GM23338 (cell line): ENCODE results near the gene LAMA1. TPM values are rescaled to one million over a fixed set of nuclear protein-coding genes. Genes with fewer than 3 reads are reported as not detected.

Source experiments
- ATAC-seq: fragments of 200-7000 bp; cut with Tn5 transposase; 3 replicates; pipeline ENCODE4 v1.9.1; 2020
- DNase-seq: peaks from one replicate; pipeline ENCODE4 v3.0.0-alpha.2; 2015; ENCODE audit warnings: low spot score
- H2AFZ ChIP-seq: fragments of 200-600 bp; sonication (generic); 2 replicates; pipeline ENCODE4 v1.8.0; 2016; ENCODE audit warnings: antibody characterized with exemption, mild to moderate bottlenecking, moderate library complexity
- H3F3A ChIP-seq: fragments of 200-600 bp; sonication (generic); replicated peaks from 2 replicates; pipeline ENCODE4 v1.8.0; 2017; ENCODE audit warnings: antibody characterized with exemption, mixed run types, low read depth
- H3K27ac ChIP-seq: fragments of 200-600 bp; sonication (generic); 2 replicates; pipeline ENCODE4 v1.6.1; 2016; ENCODE audit warnings: low read depth
- H3K27me3 ChIP-seq: fragments of 200-600 bp; sonication (generic); 2 replicates; pipeline ENCODE4 v1.8.0; 2016; ENCODE audit warnings: mild to moderate bottlenecking, mixed run types, moderate library complexity; ENCODE audit not compliant: insufficient read depth
- H3K36me3 ChIP-seq: fragments of 200-600 bp; sonication (generic); 2 replicates; pipeline ENCODE4 v1.8.0; 2016; ENCODE audit warnings: mild to moderate bottlenecking; ENCODE audit not compliant: insufficient read depth
- H3K4me1 ChIP-seq: fragments of 200-600 bp; sonication (generic); 2 replicates; pipeline ENCODE4 v1.8.0; 2016; ENCODE audit warnings: mild to moderate bottlenecking, moderate library complexity; ENCODE audit not compliant: insufficient read depth
- H3K4me2 ChIP-seq: fragments of 200-600 bp; sonication (generic); 2 replicates; pipeline ENCODE4 v1.7.1; 2017; ENCODE audit warnings: mixed run types
- H3K4me3 ChIP-seq: fragments of 200-600 bp; sonication (generic); 2 replicates; pipeline ENCODE4 v1.6.1; 2016; ENCODE audit warnings: mixed run types
- H3K79me2 ChIP-seq: fragments of 200-600 bp; sonication (generic); replicated peaks from 2 replicates; pipeline ENCODE4 v1.8.0; 2017; ENCODE audit warnings: mild to moderate bottlenecking; ENCODE audit not compliant: insufficient read depth
- H3K9me2 ChIP-seq: fragments of 200-600 bp; sonication (generic); 2 replicates; pipeline ENCODE4 v1.8.0; 2017; ENCODE audit not compliant: insufficient read depth
- H4K20me1 ChIP-seq: fragments of 200-600 bp; sonication (generic); replicated peaks from 2 replicates; pipeline ENCODE4 v1.8.0; 2017; ENCODE audit warnings: mild to moderate bottlenecking; ENCODE audit not compliant: insufficient read depth
- H3K27ac Mint-ChIP-seq: 2 replicates; pipeline ENCODE4 v1.8.0; 2020; ENCODE audit warnings: inconsistent platforms, mild to moderate bottlenecking, moderate library complexity, mixed read lengths
- H3K27me3 Mint-ChIP-seq: 3 replicates; pipeline ENCODE4 v1.8.0; 2022; ENCODE audit warnings: low read depth, mild to moderate bottlenecking, moderate library complexity, mixed read lengths, inconsistent platforms; ENCODE audit not compliant: insufficient read depth, poor library complexity
- H3K36me3 Mint-ChIP-seq: 3 replicates; pipeline ENCODE4 v1.8.0; 2021; ENCODE audit warnings: low read depth, mild to moderate bottlenecking, inconsistent platforms, moderate library complexity, mixed read lengths
- H3K4me1 Mint-ChIP-seq: 3 replicates; pipeline ENCODE4 v1.8.0; 2020; ENCODE audit warnings: mild to moderate bottlenecking, inconsistent platforms, mixed read lengths
- H3K4me3 Mint-ChIP-seq: 3 replicates; pipeline ENCODE4 v1.8.0; 2021; ENCODE audit warnings: moderate library complexity, mild to moderate bottlenecking, inconsistent platforms, mixed read lengths
- H3K9me3 Mint-ChIP-seq: 3 replicates; pipeline ENCODE4 v1.8.0; 2020; ENCODE audit warnings: moderate library complexity, mild to moderate bottlenecking, inconsistent platforms, mixed read lengths
- CREB1 ChIP-seq: fragments of 250-450 bp; sonication (Bioruptor Pico); IDR thresholded peaks from 2 replicates; pipeline ENCODE4 v1.5.0; 2020; ENCODE audit warnings: low read depth, mild to moderate bottlenecking, moderate library complexity
- EZH2 ChIP-seq: fragments of 200-600 bp; sonication (generic); IDR thresholded peaks from one replicate; pipeline ENCODE4 v1.8.0; 2017; ENCODE audit warnings: antibody characterized with exemption, mild to moderate bottlenecking, low read depth; ENCODE audit not compliant: unreplicated experiment
- JUNB ChIP-seq: IDR thresholded peaks from one replicate; pipeline ENCODE4 v1.6.1; 2016; ENCODE audit warnings: antibody characterized with exemption; ENCODE audit not compliant: unreplicated experiment
- NANOG ChIP-seq: IDR thresholded peaks from 2 replicates; pipeline ENCODE4 v1.6.1; 2016; ENCODE audit warnings: antibody characterized with exemption, borderline replicate concordance
- POLR2AphosphoS5 ChIP-seq: IDR thresholded peaks from 2 replicates; pipeline ENCODE4 v1.6.1; 2016; ENCODE audit warnings: antibody characterized with exemption, low read depth
- ZNF331 ChIP-seq: fragments of 250-450 bp; sonication (Bioruptor Pico); IDR thresholded peaks from 2 replicates; pipeline ENCODE4 v1.5.0; 2020; ENCODE audit warnings: low read depth, mild to moderate bottlenecking, moderate library complexity
- polyA plus RNA-seq: library from polyadenylated mRNA; unstranded; fragments of >200 nt; fragmentation: Nextera tagmentation; extraction: Ambion mirVana; gene quantifications from 2 replicates; pipeline ENCODE4 v1.2.1, GENCODE V29; 2016
- total RNA-seq: library from RNA; depleted of rRNA; stranded (reverse); fragments of >200 nt; shearing (Covaris generic); gene quantifications from 2 replicates; pipeline ENCODE4 v1.2.3, GENCODE V29; 2014
- TF ChIP-seq, protein P1 (sequence below): fragments of 250-450 bp; sonication (Bioruptor Pico); IDR thresholded peaks from 2 replicates; pipeline ENCODE4 v1.5.0; 2020; ENCODE audit warnings: mild to moderate bottlenecking, moderate library complexity

Gene LAMA1
- total and polyA plus RNA-seq, 2 experiments from 2014 or later = 14.8 to 52.3 TPM

GRCh38 chr18:7084080-7085065 lies 33.2 kb downstream of the LAMA1 start (continued):
- TF ChIP-seq, protein P1, sequence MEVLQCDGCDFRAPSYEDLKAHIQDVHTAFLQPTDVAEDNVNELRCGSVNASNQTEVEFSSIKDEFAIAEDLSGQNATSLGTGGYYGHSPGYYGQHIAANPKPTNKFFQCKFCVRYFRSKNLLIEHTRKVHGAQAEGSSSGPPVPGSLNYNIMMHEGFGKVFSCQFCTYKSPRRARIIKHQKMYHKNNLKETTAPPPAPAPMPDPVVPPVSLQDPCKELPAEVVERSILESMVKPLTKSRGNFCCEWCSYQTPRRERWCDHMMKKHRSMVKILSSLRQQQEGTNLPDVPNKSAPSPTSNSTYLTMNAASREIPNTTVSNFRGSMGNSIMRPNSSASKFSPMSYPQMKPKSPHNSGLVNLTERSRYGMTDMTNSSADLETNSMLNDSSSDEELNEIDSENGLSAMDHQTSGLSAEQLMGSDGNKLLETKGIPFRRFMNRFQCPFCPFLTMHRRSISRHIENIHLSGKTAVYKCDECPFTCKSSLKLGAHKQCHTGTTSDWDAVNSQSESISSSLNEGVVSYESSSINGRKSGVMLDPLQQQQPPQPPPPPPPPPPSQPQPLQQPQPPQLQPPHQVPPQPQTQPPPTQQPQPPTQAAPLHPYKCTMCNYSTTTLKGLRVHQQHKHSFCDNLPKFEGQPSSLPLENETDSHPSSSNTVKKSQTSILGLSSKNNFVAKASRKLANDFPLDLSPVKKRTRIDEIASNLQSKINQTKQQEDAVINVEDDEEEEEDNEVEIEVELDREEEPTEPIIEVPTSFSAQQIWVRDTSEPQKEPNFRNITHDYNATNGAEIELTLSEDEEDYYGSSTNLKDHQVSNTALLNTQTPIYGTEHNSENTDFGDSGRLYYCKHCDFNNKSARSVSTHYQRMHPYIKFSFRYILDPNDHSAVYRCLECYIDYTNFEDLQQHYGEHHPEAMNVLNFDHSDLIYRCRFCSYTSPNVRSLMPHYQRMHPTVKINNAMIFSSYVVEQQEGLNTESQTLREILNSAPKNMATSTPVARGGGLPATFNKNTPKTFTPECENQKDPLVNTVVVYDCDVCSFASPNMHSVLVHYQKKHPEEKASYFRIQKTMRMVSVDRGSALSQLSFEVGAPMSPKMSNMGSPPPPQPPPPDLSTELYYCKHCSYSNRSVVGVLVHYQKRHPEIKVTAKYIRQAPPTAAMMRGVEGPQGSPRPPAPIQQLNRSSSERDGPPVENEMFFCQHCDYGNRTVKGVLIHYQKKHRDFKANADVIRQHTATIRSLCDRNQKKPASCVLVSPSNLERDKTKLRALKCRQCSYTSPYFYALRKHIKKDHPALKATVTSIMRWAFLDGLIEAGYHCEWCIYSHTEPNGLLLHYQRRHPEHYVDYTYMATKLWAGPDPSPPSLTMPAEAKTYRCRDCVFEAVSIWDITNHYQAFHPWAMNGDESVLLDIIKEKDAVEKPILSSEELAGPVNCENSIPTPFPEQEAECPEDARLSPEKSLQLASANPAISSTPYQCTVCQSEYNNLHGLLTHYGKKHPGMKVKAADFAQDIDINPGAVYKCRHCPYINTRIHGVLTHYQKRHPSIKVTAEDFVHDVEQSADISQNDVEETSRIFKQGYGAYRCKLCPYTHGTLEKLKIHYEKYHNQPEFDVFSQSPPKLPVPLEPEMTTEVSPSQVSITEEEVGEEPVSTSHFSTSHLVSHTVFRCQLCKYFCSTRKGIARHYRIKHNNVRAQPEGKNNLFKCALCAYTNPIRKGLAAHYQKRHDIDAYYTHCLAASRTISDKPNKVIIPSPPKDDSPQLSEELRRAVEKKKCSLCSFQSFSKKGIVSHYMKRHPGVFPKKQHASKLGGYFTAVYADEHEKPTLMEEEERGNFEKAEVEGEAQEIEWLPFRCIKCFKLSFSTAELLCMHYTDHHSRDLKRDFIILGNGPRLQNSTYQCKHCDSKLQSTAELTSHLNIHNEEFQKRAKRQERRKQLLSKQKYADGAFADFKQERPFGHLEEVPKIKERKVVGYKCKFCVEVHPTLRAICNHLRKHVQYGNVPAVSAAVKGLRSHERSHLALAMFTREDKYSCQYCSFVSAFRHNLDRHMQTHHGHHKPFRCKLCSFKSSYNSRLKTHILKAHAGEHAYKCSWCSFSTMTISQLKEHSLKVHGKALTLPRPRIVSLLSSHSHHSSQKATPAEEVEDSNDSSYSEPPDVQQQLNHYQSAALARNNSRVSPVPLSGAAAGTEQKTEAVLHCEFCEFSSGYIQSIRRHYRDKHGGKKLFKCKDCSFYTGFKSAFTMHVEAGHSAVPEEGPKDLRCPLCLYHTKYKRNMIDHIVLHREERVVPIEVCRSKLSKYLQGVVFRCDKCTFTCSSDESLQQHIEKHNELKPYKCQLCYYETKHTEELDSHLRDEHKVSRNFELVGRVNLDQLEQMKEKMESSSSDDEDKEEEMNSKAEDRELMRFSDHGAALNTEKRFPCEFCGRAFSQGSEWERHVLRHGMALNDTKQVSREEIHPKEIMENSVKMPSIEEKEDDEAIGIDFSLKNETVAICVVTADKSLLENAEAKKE (CRISPR knock-in tag) = no peak
- no peak for TF ChIP-seq EZH2
- no peak for TF ChIP-seq JUNB

DNA sequence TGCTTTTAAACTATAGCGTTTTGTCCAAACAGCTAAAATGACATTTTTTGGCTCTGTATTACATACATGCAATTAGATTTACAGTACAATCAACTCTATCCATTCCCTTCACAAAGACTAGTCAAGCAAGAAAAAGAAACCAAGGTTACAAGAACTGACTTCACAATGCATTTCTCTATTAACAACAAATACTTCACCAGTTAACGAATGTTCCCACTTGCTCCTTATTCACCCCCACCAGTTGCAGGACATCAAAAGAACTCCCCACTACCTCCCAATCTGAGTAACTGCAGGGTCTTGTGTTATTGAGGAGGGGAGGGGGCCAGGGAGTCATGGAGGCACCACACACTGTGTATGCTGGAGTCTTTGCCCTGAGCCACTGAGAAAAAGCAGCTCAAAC lies 34.9 kb downstream of the LAMA1 start:
- no peak overlapping the region for H3K27ac ChIP-seq
- no peaks in the 10 kb centered on the region; the same call in 1 of the 2 replicates for H3K36me3 ChIP-seq
- H3K4me2 ChIP-seq = no peak overlapping the region
- H3K4me1 ChIP-seq = no peaks in the 10 kb centered on the region
- no peak overlapping the region for H3K4me3 ChIP-seq
- no peak overlapping the region for H3K4me3 Mint-ChIP-seq
- ATAC-seq = no peak
- no peaks in the 10 kb centered on the region for H3K27me3 Mint-ChIP-seq
- H3K4me1 Mint-ChIP-seq = peaks cover under 1% of the 10 kb centered on the region; the same call in 2 of the 3 replicates
- no peaks in the 10 kb centered on the region for H3K9me2 ChIP-seq
- TF ChIP-seq, protein P1 (CRISPR knock-in tag) = no peak
- TF ChIP-seq POLR2AphosphoS5 (no peak), NANOG (no peak), CREB1 (no peak), ZNF331 (no peak)
- H3K27me3 ChIP-seq = no peaks in the 10 kb centered on the region
- DNase-seq = no peak
- H3K36me3 Mint-ChIP-seq = peaks cover 12% of the 10 kb centered on the region
- no peak overlapping the region for H2AFZ ChIP-seq
- H3K79me2 ChIP-seq = no peaks in the 10 kb centered on the region; the same call in 1 of the 2 replicates
- H3K9me3 Mint-ChIP-seq = no peaks in the 10 kb centered on the region
- H3K27ac Mint-ChIP-seq = no peak overlapping the region
- H4K20me1 ChIP-seq = no peaks in the 10 kb centered on the region; the same call in 1 of the 2 replicates
- H3F3A ChIP-seq = no peaks in the 10 kb centered on the region
